ENCODE measurements around the gene MAP7. TPM values are rescaled to one million over a fixed set of nuclear protein-coding genes. Genes with fewer than 3 reads are reported as not detected.

Gene MAP7
- total and polyA plus RNA-seq, 2 experiments from 2014 or later = 0.76 to 0.79 TPM

DNA sequence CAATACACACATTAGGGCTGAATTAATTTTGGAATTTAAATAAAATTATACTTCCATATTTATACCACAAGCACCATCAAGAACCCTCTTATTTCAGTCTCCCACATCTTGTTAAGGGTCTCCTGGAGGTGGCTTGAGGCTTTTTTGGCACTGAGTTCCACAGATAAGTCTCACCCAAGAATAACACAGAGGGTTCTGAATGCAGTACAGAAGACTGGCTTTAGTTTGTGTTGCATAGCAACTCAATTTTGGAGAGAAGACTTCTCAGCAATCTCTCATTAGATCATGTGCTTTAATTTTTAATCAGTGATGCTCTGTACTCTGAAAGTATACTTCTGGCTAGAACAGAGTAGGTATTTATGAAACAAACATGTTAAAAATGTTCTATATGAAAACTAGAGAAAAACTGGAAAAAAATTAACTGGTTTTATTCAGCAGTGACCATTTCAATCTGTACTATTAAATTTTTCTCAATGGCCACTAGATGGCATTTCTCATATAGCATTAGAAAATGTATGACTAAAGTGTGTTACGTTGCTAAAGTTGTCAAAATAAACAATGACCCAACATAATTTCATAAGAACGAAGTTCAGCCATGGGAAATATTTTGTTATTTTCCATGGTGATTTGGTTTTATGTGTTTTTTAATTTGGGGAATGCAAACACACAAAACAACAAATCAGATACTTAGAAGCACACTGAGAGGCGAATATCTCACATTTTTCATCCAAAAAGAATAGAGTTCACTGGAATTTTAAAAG, 32.7 kb upstream of the MAP7 start:
- H3K4me2 ChIP-seq (ENCODE audit: unreplicated experiment) = peak overlapping the region; percentile 21
- no peaks in the 10 kb centered on the region for H3K9me3 ChIP-seq (ENCODE audit: low read depth)
- 9 to 19% methylated on average over 3 of the region's 3 CpGs for whole genome bisulfite sequencing, 2 experiments (ENCODE audit: low coverage in 1 of 2, low lambda C conversion rate in 2 of 2, missing lambda C conversion rate in 2 of 2)
- no peak for TF ChIP-seq EZH2 (IDR thresholded peaks at IDR 0.05; ENCODE audit: insufficient read depth, poor library complexity, severe bottlenecking)
- TF ChIP-seq EZH2phosphoT487 (IDR thresholded peaks at IDR 0.05; ENCODE audit: insufficient read depth, low read depth) = no peak
- H3F3A ChIP-seq (ENCODE audit: insufficient read depth) = peaks cover 10% of the 10 kb centered on the region
- H3K4me1 ChIP-seq (ENCODE audit: insufficient read depth) = peaks cover 21% of the 10 kb centered on the region
- H3K27me3 ChIP-seq (replicated peaks; ENCODE audit: insufficient read depth) = no peaks in the 10 kb centered on the region
- DNase-seq = peak; percentile 93
- in situ Hi-C loops (cut with MboI) = loop anchor here (10.0 kb wide), 1 partner anchor 212 kb away; the partner anchor contains the start of gene MAP3K5
- peak overlapping the region; percentile 75 for H3K9ac ChIP-seq
- H3K4me3 ChIP-seq = no peak overlapping the region
- no peaks in the 10 kb centered on the region for H3K36me3 ChIP-seq (ENCODE audit: low read depth)
- peak overlapping the region; percentile 53 for H3K27ac ChIP-seq
- no peaks in the 10 kb centered on the region for H4K20me1 ChIP-seq (ENCODE audit: insufficient read depth)
- no peak overlapping the region for H2AFZ ChIP-seq
- H3K79me2 ChIP-seq (ENCODE audit: insufficient read depth) = no peaks in the 10 kb centered on the region
- no peaks in the 10 kb centered on the region for H3K9me2 ChIP-seq (ENCODE audit: insufficient read depth)

DNA sequence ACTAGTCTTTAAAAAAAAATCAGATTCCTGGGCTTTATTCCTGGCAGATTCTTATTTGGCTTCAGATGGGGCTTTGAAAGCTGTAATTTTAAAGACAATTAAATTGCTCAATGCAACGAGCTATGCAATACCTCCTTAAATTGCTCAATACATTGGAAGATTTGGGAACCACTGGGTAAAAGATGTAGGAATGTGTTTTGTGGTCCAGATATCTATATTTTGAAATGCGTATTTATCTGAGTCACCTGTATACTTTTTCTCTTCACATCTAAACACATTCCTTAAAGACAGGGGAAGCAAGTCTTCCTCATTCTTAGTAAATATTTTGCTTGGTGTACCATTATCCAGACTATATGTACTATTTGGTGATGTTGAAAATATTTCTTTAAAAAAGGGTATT, 29.6 kb upstream of the MAP7 start:
- no peaks in the 10 kb centered on the region for H3K36me3 ChIP-seq (ENCODE audit: low read depth)
- no peaks in the 10 kb centered on the region for H3K9me2 ChIP-seq (ENCODE audit: insufficient read depth)
- H3K9ac ChIP-seq = no peak overlapping the region
- H4K20me1 ChIP-seq (ENCODE audit: insufficient read depth) = no peaks in the 10 kb centered on the region
- H3K4me2 ChIP-seq (ENCODE audit: unreplicated experiment) = no peak overlapping the region
- no peak overlapping the region for H3K4me3 ChIP-seq
- in situ Hi-C loops (cut with MboI) = loop anchor here (10.0 kb wide), 1 partner anchor 215 kb away; the partner anchor contains the start of gene MAP3K5
- TF ChIP-seq EZH2phosphoT487 (IDR thresholded peaks at IDR 0.05; ENCODE audit: insufficient read depth, low read depth) = no peak
- no peak for TF ChIP-seq EZH2 (IDR thresholded peaks at IDR 0.05; ENCODE audit: insufficient read depth, poor library complexity, severe bottlenecking)
- no peaks in the 10 kb centered on the region for H3K9me3 ChIP-seq (ENCODE audit: low read depth)
- no peak overlapping the region for H2AFZ ChIP-seq
- H3K79me2 ChIP-seq (ENCODE audit: insufficient read depth) = no peaks in the 10 kb centered on the region
- H3K27ac ChIP-seq = no peak overlapping the region
- H3K27me3 ChIP-seq (replicated peaks; ENCODE audit: insufficient read depth) = no peaks in the 10 kb centered on the region
- DNase-seq = peak; percentile 14
- no peaks in the 10 kb centered on the region for H3F3A ChIP-seq (ENCODE audit: insufficient read depth)
- WGBS, 2 experiments (ENCODE audit: low coverage in 1 of 2, low lambda C conversion rate in 2 of 2, missing lambda C conversion rate in 2 of 2) = 66 to 76% methylated on average over 2 of the region's 2 CpGs
- peaks cover 4% of the 10 kb centered on the region; the same call in 1 of the 2 replicates for H3K4me1 ChIP-seq (ENCODE audit: insufficient read depth)

DNA sequence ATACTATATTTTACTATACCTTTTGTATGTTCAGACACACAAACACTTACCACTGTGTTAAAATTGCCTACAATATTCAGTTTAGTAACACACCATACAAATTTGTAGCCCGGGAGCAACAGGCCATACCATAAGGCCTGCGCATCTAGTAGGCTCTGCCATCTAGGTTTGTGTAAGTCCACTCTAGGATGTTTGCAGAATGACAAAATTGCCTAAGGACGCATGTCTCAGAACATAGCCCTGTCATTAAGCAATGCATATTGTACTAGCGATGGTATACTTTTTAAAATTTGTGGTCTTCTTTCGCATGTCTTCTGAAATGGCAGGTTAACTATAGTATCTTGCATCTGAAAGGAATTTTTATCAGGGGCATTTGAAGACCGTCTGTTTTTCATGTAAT, 26.6 kb upstream of the MAP7 start:
- in situ Hi-C loops (cut with MboI) = no loop called here
- TF ChIP-seq EZH2phosphoT487 (IDR thresholded peaks at IDR 0.05; ENCODE audit: insufficient read depth, low read depth) (no peak), EZH2 (IDR thresholded peaks at IDR 0.05; ENCODE audit: insufficient read depth, poor library complexity, severe bottlenecking) (no peak)
- DNase-seq = no peak
- Histone ChIP-seq H2AFZ (no peak overlapping the region), H3K36me3 (ENCODE audit: low read depth) (no peaks in the 10 kb centered on the region), H3K79me2 (ENCODE audit: insufficient read depth) (no peaks in the 10 kb centered on the region), H3F3A (ENCODE audit: insufficient read depth) (no peaks in the 10 kb centered on the region), H3K9ac (no peak overlapping the region), H3K27ac (no peak overlapping the region), H3K9me3 (ENCODE audit: low read depth) (no peaks in the 10 kb centered on the region), H3K4me3 (no peak overlapping the region), H3K4me2 (ENCODE audit: unreplicated experiment) (no peak overlapping the region), H3K4me1 (ENCODE audit: insufficient read depth) (no peaks in the 10 kb centered on the region), H4K20me1 (ENCODE audit: insufficient read depth) (no peaks in the 10 kb centered on the region), H3K9me2 (ENCODE audit: insufficient read depth) (no peaks in the 10 kb centered on the region), H3K27me3 (replicated peaks; ENCODE audit: insufficient read depth) (no peaks in the 10 kb centered on the region)
- 95 to 98% methylated on average over 6 of the region's 6 CpGs for WGBS, 2 experiments (ENCODE audit: low coverage in 1 of 2, low lambda C conversion rate in 2 of 2, missing lambda C conversion rate in 2 of 2)

DNA sequence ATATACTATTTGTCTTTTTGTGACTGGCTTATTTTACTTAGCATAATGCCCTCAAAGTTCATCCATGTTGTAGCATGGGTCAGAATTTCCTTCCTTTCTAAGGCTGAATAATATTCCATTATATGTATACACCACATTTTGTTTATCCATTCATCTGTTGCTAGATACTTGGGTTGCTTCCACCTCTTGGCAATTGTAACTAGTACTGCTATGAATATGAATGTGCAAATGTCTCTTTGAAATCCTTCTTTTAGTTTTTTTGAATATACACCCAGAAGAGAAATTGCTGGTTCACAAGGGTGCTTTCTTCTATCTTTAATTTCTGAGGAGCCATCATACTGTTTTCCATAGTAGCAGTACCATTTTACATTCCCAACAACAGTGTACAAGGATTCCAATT, 21.3 kb upstream of the MAP7 start:
- no peaks in the 10 kb centered on the region for H4K20me1 ChIP-seq (ENCODE audit: insufficient read depth)
- no peak for TF ChIP-seq EZH2phosphoT487 (IDR thresholded peaks at IDR 0.05; ENCODE audit: insufficient read depth, low read depth)
- no peak for TF ChIP-seq EZH2 (IDR thresholded peaks at IDR 0.05; ENCODE audit: insufficient read depth, poor library complexity, severe bottlenecking)
- no peaks in the 10 kb centered on the region for H3K27me3 ChIP-seq (replicated peaks; ENCODE audit: insufficient read depth)
- no peak overlapping the region for H3K27ac ChIP-seq
- no peak overlapping the region for H3K4me2 ChIP-seq (ENCODE audit: unreplicated experiment)
- DNase-seq = no peak
- no peak overlapping the region for H3K4me3 ChIP-seq
- no peaks in the 10 kb centered on the region for H3K9me3 ChIP-seq (ENCODE audit: low read depth)
- no peaks in the 10 kb centered on the region for H3K79me2 ChIP-seq (ENCODE audit: insufficient read depth)
- no peaks in the 10 kb centered on the region for H3K9me2 ChIP-seq (ENCODE audit: insufficient read depth)
- in situ Hi-C loops (cut with MboI) = no loop called here
- H3K4me1 ChIP-seq (ENCODE audit: insufficient read depth) = no peaks in the 10 kb centered on the region
- H3F3A ChIP-seq (ENCODE audit: insufficient read depth) = no peaks in the 10 kb centered on the region
- no peak overlapping the region for H3K9ac ChIP-seq
- H3K36me3 ChIP-seq (ENCODE audit: low read depth) = no peaks in the 10 kb centered on the region
- no peak overlapping the region for H2AFZ ChIP-seq

All from GM23248 (cell line).